ENCODE results near the gene NEU1.
"Not testable (repeated sequence)": the region's sequence is repeated elsewhere in the genome, so short reads cannot be mapped to it uniquely, and the experiment has no call there.

NEU1 gene

DNA sequence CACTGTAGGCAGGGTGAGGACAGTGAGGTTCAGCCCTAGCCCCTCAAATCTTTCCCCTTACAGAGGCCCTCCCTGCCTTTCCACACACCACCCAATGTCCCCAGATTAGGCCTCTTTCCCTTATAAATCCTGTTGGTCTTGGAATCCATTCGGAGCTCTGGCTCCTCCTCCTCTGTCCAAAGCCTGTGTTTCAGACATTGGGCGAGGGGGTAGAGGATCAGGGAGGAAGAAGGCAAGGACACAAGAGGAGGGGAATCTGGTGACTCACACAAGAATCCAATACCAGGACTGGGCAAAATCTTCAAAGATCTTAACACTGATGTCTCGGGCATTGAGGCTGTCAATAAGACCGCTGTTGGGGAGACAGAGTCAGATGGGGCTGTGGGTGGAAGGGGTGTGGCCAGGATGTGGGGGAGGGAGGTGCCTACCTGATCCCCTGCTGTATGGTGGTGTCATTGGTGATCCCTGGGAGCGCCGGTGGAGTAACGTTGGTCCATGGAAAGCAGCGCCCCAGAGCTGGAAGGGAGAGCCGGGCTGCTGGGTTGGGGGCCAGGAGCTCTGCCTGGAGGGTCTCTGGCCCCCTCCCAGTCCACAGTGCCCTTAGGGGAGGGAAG is 8.5 kb upstream of the NEU1 start:
- DNase-seq = no peak

DNA sequence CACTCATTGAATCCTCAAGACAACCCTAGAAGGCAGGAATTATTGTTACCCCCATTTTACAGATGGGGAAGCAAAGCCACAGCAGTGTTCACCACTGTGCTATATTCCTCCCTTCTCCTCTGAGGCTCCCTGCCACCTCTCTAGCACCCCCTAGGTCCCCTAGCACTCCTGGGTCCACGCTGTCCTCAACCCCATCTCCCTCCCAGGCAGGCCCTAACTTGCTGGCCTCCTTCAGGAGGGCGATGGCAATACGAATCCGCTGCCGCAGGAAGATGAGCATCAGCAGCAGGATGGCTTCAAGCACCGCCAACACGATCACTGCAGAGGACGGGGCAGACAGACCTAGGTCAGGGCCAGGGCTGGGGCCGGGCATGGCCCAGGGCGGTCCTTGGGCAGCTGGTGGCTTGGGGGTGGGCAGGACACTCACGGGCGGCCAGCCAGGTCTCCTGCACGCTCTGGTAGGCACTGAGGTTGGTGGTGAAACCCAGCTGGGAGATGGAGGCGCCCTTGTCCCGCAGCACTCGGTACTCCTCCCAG is 7.8 kb upstream of the NEU1 start:
- DNase-seq = peak; percentile 47 to 64

GRCh38 chr6:31869343-31869742 is 6.7 kb upstream of the NEU1 start:
- DNase-seq = no peak

DNA sequence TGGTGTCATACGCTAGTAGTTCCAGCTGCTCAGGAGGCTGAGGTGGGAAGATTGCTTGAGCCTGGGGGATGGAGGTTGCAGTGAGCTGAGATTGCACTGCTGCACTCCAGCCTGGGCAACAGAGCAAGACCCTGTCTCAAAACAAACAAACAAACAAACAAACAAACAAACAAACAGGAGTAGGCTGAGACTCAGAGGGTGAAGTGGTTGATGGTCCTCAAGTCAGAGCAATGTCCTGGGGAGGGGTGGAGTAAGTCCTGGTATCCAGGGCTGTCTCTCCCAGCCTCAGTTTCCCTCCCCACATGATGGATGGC is 6.0 kb upstream of the NEU1 start:
- DNase-seq = not testable (repeated sequence)

DNA sequence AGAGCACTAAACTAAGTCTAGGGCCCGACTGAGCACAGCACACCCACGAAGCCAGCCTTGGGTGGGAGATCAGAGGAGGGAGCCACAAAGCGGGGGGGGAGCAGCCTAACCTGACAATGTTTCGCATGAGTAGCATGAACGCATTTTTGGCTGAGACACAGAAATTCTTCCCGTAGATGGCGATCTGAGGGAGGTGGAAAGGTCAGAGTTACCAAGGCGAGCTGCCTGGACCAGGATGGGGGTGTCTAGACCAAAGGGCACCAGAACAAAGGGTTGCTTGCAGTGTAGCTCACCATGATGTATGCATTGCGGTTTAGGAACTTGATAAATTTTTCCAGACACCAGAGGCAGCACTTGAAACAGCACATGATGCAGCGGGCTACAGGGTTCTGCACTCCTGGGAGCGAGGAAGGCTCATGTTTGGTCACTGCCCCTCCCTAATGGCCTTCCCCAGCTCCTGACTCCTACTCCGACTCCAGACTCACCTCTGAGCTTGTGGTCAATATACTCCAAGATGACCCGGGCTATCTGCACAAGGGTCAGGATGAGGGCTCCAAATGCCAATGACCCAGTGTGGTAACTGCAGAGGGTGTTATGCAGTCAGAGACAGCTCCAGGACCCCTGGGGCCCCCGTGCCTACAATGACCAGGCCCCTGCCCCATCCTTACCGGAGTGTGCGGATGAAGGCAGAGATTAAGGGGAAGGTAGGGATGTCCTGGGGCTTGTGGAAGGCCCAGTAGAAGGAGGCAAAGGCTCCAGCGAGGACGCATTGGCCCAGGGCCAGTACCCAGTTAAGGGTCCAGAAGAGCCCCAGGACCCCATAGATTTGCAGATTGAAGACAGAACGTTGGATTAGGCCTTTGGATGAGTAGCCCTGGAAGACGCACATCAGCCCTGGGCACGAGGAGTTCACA is 2.8 kb upstream of the NEU1 start:
- no peak for DNase-seq

- DNase-seq = no peak
Measured at GRCh38 chr6:31864818-31865204, 2.2 kb upstream of the NEU1 start.

DNA sequence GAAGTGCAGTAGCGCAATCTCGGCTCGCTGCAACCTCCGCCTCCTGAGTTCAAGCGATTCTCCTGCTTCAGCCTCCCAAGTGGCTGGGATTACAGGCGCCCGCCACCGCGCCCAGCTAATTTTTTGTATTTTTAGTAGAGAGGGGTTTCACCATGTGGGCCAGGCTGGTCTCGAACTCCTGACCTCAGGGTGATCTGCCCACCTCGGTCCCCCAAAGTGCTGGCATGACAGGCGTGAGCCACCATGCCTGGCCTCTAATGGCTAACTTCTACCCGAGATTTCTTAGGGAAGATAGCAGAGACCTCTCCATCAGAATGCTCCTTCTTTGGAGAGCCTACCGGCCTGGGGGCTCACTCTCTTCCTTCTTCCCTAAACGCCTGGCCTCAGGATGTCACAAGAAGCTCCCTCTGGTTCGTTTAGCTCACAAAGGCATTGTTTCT is 1.5 kb upstream of the NEU1 start:
- not testable (repeated sequence) for DNase-seq

DNA sequence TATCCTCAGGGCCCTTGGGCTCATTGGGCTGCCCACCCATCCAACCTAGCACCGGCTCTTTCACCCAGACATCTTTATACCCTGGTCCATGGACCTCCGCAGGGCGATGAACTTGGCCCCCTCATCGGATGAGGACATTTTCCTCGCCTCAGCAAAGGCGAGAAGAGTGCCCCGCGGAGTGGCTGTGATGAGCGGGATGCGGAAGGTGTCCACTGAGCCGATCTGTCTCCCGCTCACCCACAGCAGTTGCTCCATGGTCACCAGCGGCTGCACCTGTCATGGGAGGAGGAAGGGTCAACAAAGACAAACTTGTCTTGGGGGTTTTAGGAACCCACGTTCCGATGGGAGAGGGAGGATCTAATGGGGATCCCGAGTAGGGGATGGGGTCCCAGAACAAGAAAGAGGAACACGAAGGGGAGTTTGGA is 690 bp downstream of the NEU1 start:
- no peak for DNase-seq

DNA sequence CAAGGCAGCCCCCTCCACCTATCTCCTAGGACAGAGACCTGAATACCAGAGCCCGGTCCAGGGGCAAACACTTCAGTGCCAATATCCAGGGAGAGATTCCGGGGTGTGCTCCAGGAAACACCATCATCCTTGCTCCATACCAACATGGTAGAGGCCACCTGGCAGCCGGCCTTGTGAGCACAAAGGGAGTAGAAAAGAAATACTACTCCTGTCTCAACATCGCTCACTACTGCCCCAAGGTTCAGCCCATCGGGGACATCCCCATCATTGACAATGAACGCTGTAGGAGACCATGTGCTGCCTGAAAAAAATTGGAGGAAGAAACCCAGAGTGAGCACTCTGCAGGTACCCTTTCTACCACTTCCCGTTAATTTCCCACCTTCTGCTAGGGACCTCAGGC is 1.5 kb downstream of the NEU1 start:
- DNase-seq = no peak

GRCh38 chr6:31860349-31860748 is 2.3 kb downstream of the NEU1 start:
- DNase-seq = no peak

GRCh38 chr6:31859923-31860322 is 2.7 kb downstream of the NEU1 start:
- no peak for DNase-seq

- DNase-seq = no peak
Measured at GRCh38 chr6:31858707-31859106, 3.9 kb downstream of the NEU1 start.

DNA sequence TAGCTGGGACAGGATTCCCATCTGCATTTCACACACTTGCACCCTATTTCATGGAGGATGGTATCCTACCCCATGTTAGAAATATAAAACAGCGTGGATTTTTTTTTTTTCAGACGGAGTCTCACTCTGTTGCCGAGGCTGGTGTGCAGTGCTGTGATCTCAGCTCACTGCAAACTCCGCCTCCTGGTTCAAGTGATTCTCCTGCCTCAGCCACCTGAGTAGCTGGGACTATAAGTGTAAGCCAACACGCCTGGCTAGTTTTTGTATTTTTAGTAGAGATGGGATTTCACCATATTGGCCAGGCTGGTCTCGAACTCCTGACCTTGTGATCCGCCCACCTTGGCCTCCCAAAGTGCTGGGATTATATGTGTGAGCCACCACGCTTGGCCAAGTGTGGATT is 4.8 kb downstream of the NEU1 start:
- not testable (repeated sequence) for DNase-seq

DNA sequence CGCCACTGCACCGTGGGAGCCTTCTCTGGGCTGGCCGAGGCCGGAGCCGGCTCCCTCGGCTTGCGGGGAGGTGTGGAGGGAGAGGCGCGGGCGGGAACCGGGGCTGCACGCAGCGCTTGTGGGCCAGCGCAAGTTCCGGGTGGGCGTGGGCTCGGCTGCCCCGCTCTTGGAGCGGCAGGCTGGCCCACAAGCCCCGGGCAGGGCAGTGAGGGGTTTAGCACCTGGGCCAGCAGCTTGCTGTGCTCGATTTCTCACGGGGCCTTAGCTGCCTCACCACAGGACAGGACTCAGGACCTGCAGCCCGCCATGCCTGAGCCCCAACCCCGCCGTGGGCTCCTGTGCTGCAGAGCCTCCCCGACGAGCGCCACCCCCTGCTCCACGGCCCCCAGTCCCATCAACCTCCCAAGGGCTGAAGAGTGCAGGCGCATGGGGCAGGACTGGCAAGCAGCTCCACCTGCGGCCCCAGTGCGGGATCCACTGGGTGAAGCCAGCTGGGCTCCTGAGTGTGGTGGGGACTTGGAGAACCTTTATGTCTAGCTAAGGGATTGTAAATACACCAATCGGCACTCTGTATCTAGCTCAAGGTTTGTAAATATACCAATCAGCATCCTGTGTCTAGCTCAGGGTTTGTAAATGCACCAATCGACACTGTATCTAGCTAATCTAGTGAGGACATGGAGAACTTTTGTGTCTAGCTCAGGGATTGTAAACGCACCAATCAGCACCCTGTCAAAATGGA is 10.5 kb downstream of the NEU1 start:
- not testable (repeated sequence) for DNase-seq

GRCh38 chr6:31851485-31851832 is 11.2 kb downstream of the NEU1 start:
- no peak for DNase-seq

DNA sequence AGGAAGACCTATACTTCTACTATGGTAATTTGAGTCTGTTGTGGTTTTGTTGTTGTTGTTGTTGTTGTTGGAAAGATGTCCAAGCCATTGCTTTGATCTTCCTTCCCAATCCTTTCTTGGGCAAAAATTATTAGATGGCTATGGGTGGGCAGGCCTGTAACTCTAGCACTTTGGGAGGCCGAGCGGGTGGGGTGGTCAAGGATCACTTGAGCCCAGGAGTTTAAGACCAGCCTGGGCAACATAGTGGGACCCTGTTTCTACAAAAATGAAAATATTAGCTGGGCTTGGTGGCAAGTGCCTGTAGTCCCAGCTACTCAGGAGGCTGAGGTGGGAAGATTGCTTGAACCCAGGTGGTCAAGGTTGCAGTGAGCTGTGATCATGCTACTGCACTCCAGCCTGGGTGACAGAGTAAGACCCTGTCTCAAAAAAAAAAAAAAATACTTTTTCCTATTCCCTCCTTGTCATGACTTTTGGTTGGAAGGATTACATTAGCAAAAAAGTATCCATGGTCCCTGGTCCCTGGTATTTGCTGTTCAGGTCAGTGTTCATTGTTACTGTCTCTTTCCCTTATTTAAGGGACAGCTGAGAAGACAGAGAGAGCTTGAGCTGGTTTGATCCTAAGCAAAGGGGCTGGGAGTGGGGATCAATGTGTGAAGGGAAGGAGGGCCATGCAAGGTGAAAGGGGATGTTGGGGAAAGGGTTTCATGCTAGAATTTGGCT is 11.7 kb downstream of the NEU1 start:
- no peak for DNase-seq

DNA sequence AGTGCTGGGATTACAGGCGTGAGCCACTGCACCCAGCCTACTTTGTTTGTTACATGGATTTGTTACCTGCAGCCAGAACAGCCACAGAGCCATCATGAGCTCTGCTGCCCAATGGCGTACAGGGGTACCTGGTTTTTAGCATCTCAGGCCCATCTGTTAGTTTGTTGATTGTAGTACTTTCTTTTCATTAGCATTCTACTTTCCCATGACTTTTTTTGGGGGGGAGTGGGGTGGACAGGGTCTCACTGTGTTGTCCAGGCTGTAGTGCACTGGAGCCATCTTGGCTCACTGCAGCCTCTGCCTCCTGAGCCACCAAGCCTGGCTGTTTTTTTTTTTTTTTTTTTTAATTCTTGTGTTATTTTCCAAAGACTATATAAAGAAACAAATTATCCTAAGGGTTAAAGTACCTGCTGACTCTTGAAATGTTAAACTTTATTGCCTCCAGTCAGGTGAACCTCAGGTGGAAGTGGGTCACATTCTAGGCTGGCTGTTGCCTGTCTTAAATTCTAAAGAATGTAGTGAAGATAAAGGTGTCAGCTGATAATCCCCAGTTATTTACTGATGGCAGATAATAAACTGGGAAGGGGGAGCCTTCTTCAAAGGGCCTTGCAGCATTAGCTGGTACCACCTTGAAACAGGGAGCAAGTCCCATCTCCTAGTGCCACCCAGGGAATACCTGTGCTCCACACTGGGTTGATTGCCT is 15.2 kb downstream of the NEU1 start:
- DNase-seq = no peak

GRCh38 chr6:31844507-31844906 is 18.1 kb downstream of the NEU1 start:
- DNase-seq = no peak

DNA sequence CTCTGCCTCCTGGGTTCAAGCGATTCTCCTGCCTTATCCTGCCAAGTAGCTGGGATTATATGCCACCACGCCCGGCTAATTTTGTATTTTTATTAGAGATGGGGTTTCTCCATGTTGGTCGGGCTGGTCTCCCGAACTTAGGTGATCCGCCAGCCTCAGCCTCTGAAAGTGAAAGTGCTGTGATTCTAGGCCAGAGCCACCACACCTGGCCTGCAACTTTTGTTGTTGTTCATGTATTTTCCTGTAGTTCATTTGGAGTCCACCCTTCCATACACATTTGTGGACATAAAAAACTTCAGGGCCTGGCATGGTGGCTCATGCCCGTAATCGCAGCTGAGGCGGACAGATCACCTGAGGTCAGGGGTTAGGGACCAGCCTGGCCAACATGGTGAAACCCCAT is 20.6 kb downstream of the NEU1 start:
- no peak for DNase-seq

- not testable (repeated sequence) for DNase-seq
Measured at GRCh38 chr6:31839779-31840126, 22.9 kb downstream of the NEU1 start.

GRCh38 chr6:31838968-31839367 is 23.7 kb downstream of the NEU1 start:
- DNase-seq = no peak

- DNase-seq = not testable (repeated sequence)
Measured at GRCh38 chr6:31838114-31838553, 24.5 kb downstream of the NEU1 start.

Data from SHP77 (cell line).